HG03045 (cell line): ENCODE data around the gene SQSTM1.

ENCODE experiments used
- ATAC-seq: cut with Tn5 transposase; IDR thresholded peaks from one replicate; pipeline ENCODE4 v1.9.1; 2021; ENCODE audit warnings: mild to moderate bottlenecking, moderate library complexity; ENCODE audit not compliant: unreplicated experiment

Gene SQSTM1

DNA sequence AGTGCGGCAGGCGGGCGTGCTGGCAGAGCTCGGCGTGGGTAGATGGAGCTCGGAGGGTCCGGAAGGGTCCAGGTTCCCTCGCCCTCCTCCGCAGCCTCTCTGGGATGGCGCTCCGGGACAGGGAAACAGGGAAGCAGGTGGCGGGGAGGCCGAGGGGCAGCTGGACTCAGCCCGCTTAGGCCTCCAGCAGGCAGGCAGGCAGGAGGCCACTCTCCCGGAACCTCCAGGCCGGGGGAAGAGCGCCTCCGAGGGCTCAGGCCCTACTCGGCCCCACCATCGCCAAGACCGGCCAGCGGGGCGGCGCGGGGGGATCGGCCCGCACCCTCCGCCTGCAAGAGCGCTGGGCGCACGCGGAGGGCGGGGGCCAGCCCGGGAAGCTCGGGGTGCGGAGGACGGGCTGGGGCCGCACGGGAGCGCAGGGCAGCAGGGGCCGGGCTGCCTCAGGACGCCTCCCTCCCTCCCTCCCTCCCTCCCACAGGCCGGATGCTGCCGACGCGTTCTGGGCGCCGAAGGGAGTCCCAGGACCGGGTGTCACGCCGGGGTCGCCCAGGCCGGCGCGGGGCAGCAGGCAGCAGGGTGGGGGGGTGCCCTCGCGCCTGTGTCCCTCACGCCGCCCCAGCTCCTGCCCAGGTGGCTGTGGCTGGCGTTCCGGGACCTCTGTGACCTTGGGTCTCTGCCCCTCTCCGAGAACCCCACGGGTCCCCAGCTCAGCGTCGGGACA lies 15.0 kb upstream of the SQSTM1 start:
- ATAC-seq, result peak; percentile 23

DNA sequence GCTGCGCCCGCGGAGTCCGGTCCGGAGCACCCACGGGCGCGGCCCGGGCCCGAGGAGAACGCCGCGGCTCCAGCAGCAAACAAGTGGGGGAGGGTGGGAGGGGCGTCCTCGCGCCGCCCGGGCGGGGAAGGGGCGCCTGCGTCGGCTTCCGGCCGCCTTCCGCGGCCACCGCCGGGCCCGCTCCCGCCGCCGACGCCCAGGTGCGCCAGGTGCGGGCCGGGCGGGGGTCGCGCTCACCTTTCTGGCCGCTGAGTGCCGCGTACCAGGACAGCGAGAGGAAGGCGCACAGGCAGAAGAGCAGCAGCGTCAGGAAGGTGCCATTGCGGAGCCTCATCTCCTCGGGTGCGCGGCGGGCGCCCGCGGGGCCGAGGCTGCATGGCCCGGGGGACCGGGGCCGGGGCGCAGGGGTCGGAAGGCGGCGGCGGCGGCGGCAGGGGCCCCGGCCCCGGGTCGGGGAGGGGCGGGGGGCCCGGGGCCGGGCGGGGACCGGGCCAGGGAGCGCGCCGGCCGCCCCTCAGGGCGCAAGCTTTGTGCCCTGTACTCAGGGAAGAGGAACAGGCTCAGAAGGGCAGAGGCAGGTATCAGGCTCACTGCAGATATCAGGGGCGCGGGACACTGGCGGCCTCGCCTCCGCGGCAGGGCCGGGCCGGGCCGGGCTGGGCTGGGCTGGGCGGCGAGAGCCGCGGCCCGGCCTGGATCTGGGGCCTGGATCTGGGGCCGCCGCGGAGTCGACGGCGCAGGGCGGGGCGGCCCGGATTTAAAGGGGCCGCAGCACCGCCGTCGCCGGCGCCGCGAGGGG lies 14.3 kb upstream of the SQSTM1 start, which contains the start of gene MGAT4B:
MGAT4B (minus strand) TSS at position 617 of the 799 bp plus-strand sequence; CDS start at position 334, 283 bp downstream.
- peak; percentile 75 for ATAC-seq

DNA sequence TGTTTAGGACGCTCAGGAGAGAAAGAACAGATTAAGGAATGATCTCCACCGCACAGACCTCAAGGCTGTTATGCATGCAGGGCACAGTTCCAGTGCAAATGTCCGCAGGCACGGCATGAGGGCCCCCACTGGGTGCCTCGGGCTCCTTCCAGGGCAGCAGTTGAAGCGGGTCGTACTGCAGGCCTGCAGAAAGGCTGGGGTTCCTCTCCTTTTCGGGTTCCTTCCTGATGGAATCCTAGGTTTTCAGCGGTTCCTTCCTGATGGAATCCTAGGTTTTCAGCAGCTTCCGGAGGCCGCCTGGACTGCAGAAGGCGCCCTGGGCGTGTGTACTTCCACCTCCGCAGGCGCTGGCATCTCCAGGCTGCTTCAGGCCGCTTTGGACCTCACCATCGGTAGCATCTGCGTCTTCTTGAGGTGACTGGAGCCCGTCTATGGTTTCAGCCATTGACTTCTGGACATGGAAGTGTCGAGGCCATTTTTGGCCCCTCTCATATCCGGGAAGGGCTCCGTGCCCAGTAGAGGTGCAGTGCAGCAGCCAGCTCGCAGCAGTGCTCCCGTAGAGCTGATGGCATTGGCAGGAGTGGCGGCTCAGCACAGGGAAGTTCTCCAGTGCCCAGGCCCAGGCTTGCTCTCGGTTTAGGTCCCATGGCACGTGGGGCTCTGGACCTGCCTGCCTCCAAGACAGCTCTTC lies 8.4 kb upstream of the SQSTM1 start:
- no peak for ATAC-seq

DNA sequence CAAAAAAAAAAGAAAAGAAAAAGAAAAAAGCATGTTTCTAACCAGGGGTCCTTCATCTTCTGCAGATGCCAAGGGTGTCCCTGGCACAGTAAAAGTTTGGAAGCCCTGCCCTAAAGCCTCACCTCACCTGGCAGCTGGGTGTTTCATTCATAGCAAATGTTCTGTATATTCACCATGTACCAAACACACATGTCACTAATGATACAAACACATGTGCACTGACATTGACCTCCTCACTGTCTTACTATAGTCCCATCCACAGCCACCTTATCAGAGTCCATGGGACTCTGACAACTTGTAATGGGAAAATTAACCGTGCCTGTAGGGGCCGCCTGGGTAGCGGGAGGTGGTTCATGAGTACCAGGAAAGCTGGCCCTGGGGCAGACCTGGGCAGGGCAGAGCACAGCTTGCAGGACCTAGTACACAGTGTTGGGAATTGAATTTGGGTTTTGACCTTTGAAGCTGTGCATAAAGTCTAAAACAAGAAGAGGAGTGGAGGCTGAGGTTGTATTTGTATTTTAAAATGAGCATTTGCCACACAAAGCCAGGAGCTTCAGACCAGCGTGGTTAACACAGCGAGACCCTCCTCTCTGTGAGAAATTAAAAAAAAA lies 7.6 kb upstream of the SQSTM1 start:
- ATAC-seq, result no peak

DNA sequence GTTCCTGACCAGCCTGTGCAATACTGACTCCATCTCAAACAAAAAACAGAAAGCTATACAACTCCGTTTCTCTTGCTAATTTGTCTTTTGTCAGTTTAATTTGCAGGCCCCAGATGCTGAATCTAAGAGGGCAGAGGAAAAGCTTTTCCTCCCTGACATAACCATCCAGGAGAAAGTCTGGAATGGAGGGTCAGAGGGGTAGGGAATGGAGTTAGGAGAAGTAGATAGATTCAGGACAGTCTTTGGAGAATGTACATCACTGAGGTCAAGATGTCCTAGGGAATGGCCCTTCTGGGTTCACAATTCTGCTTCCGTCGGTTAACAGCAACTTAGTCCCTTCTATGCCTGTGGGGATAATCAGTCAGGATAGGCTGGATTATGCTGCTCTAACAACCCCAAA lies 6.6 kb upstream of the SQSTM1 start:
- ATAC-seq, result no peak

DNA sequence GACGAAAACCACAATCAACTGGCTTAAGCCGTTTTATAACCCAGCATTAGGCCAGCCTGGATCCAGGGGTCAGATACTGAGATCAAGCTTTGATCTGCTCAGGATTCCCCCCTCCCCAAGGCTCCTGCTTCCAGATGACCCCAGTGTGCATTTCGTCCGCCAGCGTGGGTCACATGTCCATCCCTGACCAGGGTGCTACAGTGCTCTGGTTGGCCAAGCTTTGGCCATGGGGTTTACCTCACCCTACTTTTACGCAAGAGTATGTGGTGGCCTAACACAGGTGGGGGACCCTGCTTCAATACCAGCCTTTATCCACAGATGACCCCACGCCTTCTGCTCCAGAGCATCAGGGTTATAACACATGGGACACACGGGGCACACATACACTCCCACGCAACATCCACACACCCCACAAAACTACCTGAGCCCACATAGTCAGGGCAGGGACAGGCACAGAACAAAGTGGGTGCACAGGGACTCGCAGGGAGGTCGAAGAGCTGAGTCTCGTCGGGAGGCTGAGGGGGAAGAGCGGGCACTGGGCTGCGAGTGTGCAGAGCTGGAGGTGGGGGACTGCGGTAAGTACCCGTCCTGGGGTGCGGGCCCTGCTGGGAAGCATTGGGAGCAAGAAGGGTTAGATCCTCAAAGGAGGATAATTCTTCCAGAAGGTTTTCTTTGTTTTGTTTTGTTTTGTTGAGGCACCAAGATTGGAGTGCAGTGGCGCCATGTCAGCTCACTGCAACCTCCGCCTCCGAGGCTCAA lies 5.0 kb upstream of the SQSTM1 start:
- ATAC-seq, result no peak

DNA sequence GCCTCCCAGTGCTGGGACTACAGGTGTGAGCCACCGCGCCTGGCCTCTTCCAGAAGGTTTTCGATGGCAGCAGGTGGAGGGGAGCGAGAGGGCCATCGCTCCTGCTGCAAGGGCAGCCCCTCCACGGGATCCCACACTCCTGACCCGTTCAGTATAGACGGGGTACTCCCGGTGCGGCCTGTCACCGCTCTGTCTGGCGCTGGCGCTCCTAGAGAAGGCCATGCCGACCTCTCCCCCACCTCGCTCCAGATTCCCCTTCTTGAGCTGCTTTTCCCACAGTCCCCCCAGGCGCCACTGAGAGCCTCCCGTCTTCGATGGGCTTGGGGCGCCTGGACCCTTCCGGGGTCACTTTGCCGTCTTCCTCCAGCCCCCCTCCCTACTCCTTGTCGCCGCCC lies 4.3 kb upstream of the SQSTM1 start:
- no peak for ATAC-seq

DNA sequence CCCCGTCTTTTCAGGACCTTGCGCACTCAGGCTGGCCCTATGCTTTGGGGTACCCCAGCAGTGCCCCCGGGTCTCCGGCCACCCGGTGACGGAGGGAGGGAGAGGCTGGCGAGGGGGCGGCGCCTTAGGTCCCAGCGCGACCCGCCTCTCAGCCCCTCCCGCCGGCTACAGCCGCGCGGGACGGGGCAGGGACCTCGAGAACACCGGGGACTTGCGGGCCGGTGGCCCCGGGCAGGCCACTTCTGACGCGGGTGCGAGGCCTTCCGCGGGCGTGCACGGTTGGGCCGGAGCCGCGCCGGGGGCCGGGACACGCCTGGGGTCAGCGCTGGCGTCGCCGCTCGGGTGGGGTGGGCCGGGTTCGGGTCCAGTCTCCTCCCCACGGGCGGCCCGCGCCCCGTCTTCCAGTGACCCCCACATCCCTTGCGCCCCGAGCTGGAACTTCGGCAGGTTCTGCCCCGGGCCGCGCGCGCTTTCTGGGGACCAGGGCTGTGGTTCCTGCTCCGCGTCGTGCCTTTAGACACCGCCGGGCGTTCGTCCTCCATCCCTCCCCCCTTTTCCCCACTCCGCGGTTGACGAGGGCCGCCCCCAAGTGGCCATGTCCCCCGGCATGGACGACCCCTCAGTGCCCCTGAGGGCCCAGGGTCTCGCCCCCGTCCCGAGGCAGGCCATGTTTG lies 3.8 kb upstream of the SQSTM1 start:
- ATAC-seq, result no peak

DNA sequence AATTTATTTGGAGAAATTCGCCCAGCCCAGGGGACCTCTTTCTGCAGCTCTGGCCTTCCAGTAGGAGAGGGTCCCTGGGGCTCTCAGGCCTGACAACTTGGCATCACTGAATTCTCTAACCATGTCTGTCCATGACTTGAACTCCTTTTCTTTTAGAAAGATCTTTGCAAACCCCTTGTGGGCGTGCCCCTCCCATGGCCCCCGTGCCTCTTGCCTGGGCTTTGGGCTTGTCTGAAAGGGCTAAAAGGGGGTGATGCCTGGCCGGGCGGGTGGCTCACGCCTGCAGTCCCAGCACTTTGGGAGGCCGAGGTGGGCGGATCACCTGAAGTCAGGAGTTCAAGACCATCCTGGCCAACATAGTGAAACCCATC lies 3.2 kb upstream of the SQSTM1 start:
- ATAC-seq, result no peak

DNA sequence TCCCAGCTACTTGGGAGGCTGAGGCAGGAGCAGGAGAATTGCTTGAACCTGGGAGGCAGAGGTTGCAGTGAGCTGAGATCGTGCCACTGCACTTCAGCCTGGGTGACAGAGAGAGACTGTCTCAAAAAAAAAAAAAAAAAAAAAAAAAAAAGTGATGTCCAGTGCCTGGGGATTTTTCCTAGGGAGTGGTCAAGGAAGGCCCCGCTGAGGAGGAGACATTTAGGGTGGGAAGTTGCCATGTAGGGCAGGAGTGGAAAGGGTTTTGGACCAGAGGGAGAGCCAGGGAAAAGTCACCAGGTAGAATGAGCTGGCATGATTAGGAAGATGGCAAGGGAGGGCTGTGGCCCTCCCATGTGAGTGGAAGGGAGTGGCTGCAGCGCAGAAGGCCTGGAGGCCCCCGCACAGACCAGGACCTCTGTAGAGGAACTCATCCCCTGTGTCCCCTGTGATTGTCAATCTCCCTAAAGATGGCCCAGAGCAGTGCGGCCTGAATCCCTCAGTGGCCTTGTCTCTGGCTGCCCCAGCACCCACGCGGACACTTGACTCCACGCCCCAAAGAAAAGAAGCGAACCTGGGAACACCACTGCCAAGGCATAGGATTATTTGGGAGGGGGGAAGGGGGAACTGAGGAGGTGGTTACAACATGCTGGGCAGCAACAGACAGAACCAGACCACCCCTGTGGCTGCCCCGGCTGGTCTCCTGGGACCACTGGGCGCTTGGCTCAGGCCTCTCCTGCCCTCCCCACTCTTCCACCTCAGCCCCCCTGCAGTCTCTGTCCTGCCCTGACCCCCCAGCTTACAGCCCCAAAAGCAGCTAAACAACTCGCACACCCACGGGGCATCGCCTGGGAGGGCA lies 2.6 kb upstream of the SQSTM1 start:
- no peak for ATAC-seq

DNA sequence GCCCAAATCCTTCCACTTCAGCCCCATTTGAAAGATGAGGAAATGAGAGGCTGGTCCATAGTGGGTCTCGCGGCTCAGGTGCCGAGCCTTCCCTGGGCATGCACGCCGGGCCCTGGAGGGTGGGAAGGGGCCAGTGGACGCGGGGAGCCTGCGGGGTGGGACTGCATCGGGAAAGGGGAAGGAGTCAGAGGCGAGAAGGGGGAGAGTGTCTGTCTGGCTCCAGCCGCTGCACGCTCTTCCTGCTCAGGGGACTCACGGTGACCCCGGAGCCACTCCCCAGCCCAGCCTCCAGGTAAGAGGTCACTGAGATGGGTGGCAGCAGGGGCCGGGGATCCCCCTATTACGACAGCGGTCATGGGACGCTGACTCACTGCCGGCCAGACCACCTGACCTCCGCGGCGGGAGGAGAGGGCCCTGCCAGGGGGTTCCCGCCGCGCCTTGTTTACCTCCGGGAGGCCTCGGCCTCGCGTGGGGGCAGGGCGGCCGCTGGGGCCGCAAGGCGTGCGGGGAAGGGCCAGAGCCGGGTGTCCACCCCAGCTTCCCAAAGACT lies 1.9 kb upstream of the SQSTM1 start:
- ATAC-seq, result peak; percentile 61

DNA sequence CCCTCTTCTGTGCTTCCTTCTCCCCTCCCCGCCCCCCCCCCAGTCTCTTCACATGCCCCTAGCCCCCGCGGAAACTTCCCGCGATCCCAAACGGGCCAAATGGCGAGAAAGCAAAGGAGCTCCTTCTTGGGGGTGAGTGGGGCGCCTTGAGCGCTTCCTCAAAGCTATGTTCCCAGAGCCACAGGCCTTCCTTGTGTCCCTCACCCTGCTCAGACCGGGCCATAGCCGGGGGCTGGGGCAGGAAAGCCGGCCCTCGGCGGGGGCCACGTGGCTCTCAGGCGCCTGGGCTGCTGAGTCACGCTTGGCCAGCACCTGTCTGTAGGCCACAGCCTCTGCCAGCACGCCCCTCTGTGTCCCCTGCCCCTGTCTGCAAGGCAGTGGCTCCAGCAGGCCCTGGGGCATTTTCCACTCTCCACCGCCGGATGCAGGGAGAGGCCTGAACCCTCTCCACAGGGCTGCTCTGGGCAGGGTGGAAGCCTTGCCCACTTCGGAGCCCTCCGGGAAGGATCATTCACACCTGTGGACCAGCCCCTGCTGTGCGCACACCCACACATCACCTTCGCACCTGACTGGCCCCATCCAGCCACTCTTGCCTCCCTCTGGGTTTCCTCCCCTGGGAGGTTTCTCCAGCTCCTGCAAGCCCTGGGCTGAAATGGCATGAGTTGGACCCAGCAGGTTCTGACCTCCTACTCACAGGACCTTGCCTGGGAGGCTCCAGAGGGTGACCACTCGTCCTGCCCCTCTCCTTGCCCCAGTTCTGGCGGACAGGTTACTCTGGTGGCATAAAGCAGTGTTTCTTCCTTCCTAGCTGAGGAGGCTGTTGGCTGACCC lies 1.2 kb upstream of the SQSTM1 start:
- no peak for ATAC-seq

DNA sequence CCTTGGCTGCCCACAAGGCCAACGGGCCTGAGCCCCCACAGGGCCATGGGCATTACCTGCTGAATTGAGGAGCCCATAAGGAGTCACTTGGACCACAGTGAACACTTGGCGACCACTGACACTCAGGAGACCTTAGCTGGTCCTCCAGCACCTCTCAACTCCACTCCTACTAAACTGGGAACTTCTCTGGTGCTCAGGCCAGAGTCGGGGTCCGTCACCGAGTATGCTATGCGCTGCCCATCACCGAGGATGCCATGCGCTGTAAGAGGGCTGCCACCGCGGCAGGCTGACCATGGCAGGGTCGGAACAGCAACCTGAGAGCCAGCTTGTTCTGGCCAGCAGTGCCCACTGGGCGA lies 600 bp upstream of the SQSTM1 start:
- no peak for ATAC-seq

DNA sequence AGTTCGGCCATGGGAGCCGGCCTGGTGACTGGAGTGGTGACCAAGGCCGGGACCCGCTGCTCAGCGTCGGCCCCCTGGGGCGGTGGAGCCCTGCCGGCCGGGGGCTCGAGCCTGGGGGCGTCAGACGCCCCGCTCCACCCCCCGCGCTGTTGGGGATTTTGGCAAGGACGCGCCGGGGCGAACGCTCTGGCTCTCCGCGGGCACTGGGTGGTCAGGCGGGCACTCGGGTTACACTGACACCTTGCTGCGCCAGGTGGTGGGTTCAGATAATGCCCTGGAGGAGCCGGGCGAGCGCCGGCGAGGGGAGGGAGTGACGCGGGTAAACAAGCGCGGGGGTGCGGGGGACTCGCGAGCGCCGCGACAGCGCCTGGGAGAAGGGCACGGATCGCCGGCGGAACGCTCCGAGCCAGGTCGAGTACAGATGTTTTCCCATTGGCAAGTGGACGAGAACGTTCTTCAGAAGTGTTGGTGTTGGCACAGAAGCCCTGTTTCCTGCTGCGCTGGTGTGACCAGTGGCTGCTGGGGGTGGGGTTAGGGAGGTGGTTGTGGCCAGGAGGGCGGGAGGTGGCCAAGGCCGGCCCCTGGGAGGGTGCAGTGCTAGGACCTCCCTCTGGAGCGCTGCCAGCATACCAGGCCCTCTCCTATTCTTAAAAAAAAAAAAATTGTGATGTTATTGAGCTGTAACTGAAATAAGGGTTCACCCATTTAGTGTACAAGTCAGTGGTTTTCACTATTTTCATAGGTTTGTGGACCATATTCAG lies 773 bp downstream of the SQSTM1 start:
- peak; percentile 46 for ATAC-seq

DNA sequence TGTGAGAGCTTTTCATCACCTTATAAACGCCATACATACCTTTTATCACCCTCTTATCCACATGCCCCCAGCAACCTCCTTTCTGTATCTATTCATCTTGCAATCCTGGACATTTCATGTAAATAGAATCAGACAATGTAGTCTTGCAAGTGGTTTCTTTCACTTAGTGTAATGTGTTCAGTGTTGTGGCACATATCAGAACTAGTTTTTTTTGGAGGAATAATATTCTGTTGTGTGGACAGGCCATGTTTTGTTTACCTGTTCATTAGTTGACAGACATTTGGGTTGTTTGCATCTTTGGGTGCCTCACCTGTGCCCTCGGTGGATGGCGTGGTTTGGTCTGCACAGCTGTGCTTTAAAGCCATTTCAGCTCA lies 1.3 kb downstream of the SQSTM1 start:
- ATAC-seq, result no peak

DNA sequence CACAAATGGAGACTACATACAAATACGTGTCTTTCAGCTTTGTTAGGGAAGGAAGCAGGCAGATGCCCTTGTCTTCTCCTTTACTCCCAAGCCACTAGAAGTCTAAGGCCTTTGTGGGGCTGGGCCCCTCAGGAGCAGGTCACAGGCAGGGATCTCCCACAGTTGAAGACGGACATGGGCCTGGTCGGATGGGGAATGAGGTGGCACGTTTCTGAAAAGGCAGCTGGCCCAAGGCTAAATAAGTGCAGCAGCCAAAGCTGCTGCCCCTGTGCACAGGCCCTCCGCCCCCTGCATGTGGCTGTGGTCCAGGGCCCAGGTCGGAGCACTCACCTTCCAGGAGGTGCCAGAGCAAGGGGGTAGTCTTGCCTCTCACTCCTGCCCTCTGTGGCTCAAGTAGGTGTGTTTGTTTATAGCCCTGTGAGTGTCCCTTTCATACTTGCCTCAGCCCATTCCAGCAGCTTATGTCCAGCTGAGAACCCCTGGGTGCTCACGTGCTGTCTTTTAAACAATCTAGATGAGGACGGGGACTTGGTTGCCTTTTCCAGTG lies 1.8 kb downstream of the SQSTM1 start:
- no peak for ATAC-seq
